Stimulated activated CD4-positive, alpha-beta T cell treated with anti-CD3 and anti-CD28 coated beads, Interleukin-4, amount 100 ng/mL, for 1 hour (primary cell): ENCODE data around the gene MLC1.

Experiments
- DNase-seq: peaks from one replicate; pipeline ENCODE4 v3.0.0-alpha.2; 2020

The MLC1 gene

GRCh38 chr22:50034126-50035081 lies 50.8 kb downstream of the MLC1 start:
- DNase-seq, result no peak

- no peak for DNase-seq
Measured at GRCh38 chr22:50032941-50033601, 52.2 kb downstream of the MLC1 start.

GRCh38 chr22:50032109-50032871 lies 52.9 kb downstream of the MLC1 start:
- DNase-seq, result no peak

GRCh38 chr22:50031189-50032091 lies 53.8 kb downstream of the MLC1 start:
- DNase-seq, result no peak

- peak; percentile 86 for DNase-seq
Measured at GRCh38 chr22:50030297-50031188, 54.7 kb downstream of the MLC1 start.

- peak; percentile 55 for DNase-seq
Measured at GRCh38 chr22:50027639-50028537, 57.3 kb downstream of the MLC1 start.

GRCh38 chr22:50025993-50026392 lies 59.2 kb downstream of the MLC1 start:
- no peak for DNase-seq

GRCh38 chr22:50022171-50022819 lies 62.9 kb downstream of the MLC1 start:
- no peak for DNase-seq

GRCh38 chr22:50020606-50021005 lies 64.6 kb downstream of the MLC1 start:
- no peak for DNase-seq

GRCh38 chr22:50019316-50019715 lies 65.9 kb downstream of the MLC1 start:
- no peak for DNase-seq

GRCh38 chr22:50018608-50019285 lies 66.5 kb downstream of the MLC1 start:
- DNase-seq, result no peak

GRCh38 chr22:50017701-50018224 lies 67.5 kb downstream of the MLC1 start:
- DNase-seq, result no peak

- DNase-seq, result peak; percentile 78
Measured at GRCh38 chr22:50016988-50017700, 68.1 kb downstream of the MLC1 start.

GRCh38 chr22:50016308-50016987 lies 68.8 kb downstream of the MLC1 start:
- no peak for DNase-seq

GRCh38 chr22:50015451-50016307 lies 69.5 kb downstream of the MLC1 start:
- no peak for DNase-seq

- no peak for DNase-seq
Measured at GRCh38 chr22:50014655-50015401, 70.4 kb downstream of the MLC1 start.
